Adrenal gland (tissue), 5 donors: ENCODE results near the gene OLIG3.

Experiments used
- POLR2A ChIP-seq, 2 donors: fragments of 450-650 bp; IDR thresholded peaks; one replicate each; pipeline ENCODE4 v1.6.1; 2017; ENCODE audit warnings: antibody characterized with exemption in 2 of 2, mild to moderate bottlenecking in 2 of 2, moderate library complexity in 1 of 2
- TF ChIP-seq, protein P1 (sequence below), 6 experiments: fragments of 450-650 bp in 4 of 6; fragments of 200-600 bp in 2 of 6; sonication (generic) in 1 of 6; IDR thresholded peaks; 1 replicate in 5 of 6; 2 replicates in 1 of 6; pipeline versions ENCODE4 v1.5.1 to v1.8.0; 2016 to 2021; ENCODE audit warnings: antibody characterized with exemption in 6 of 6, mild to moderate bottlenecking in 2 of 6, moderate library complexity in 1 of 6
- donor health status: DM: no; HTN: no; CAD: no.

- TF ChIP-seq, protein P1, sequence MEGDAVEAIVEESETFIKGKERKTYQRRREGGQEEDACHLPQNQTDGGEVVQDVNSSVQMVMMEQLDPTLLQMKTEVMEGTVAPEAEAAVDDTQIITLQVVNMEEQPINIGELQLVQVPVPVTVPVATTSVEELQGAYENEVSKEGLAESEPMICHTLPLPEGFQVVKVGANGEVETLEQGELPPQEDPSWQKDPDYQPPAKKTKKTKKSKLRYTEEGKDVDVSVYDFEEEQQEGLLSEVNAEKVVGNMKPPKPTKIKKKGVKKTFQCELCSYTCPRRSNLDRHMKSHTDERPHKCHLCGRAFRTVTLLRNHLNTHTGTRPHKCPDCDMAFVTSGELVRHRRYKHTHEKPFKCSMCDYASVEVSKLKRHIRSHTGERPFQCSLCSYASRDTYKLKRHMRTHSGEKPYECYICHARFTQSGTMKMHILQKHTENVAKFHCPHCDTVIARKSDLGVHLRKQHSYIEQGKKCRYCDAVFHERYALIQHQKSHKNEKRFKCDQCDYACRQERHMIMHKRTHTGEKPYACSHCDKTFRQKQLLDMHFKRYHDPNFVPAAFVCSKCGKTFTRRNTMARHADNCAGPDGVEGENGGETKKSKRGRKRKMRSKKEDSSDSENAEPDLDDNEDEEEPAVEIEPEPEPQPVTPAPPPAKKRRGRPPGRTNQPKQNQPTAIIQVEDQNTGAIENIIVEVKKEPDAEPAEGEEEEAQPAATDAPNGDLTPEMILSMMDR (IDR thresholded peaks at IDR 0.05), result no peak
- no peak for TF ChIP-seq POLR2A (IDR thresholded peaks at IDR 0.05)
These were observed 48.5 kb upstream of the OLIG3 start for GRCh38 chr6:137542713-137543112.
